SKM-1 treated with dmso at 0.1 percent for 144 hours (cell line): ENCODE results near the gene CCDC7.
"Not testable (repeated sequence)": the region's sequence is repeated elsewhere in the genome, so short reads cannot be mapped to it uniquely, and the experiment has no call there.

ENCODE experiments used
- DNase-seq: peaks from one replicate; lab custom pipeline; 2025; ENCODE audit not compliant: unreplicated experiment; lab: John Stamatoyannopoulos, UW

The CCDC7 gene

GRCh38 chr10:32548208-32548607, 102.3 kb downstream of the CCDC7 start:
- no peak for DNase-seq

GRCh38 chr10:32556783-32557395, 110.9 kb downstream of the CCDC7 start:
- DNase-seq = peak; percentile 3

GRCh38 chr10:32562695-32563094, 116.8 kb downstream of the CCDC7 start:
- DNase-seq = not testable (repeated sequence)

- no peak for DNase-seq
Observed at GRCh38 chr10:32577448-32577847, 131.5 kb downstream of the CCDC7 start.

- no peak for DNase-seq
Observed at GRCh38 chr10:32582946-32583345, 137.0 kb downstream of the CCDC7 start.

GRCh38 chr10:32598022-32598421, 152.1 kb downstream of the CCDC7 start:
- not testable (repeated sequence) for DNase-seq

- DNase-seq = no peak
Observed at GRCh38 chr10:32600317-32600716, 154.4 kb downstream of the CCDC7 start.

- not testable (repeated sequence) for DNase-seq
Observed at GRCh38 chr10:32601562-32601961, 155.6 kb downstream of the CCDC7 start.

- no peak for DNase-seq
Observed at GRCh38 chr10:32605787-32606186, 159.8 kb downstream of the CCDC7 start.

- not testable (repeated sequence) for DNase-seq
Observed at GRCh38 chr10:32610543-32610942, 164.6 kb downstream of the CCDC7 start.

GRCh38 chr10:32616438-32616837, 170.5 kb downstream of the CCDC7 start:
- no peak for DNase-seq

- DNase-seq = no peak
Observed at GRCh38 chr10:32618482-32618881, 172.5 kb downstream of the CCDC7 start.

GRCh38 chr10:32621969-32622368, 176.0 kb downstream of the CCDC7 start:
- DNase-seq = no peak

- DNase-seq = no peak
Observed at GRCh38 chr10:32622409-32622808, 176.5 kb downstream of the CCDC7 start.

- no peak for DNase-seq
Observed at GRCh38 chr10:32627183-32627582, 181.2 kb downstream of the CCDC7 start.

- no peak for DNase-seq
Observed at GRCh38 chr10:32629910-32630309, 184.0 kb downstream of the CCDC7 start.

- no peak for DNase-seq
Observed at GRCh38 chr10:32646535-32646934, 200.6 kb downstream of the CCDC7 start.

GRCh38 chr10:32650246-32650655, 204.3 kb downstream of the CCDC7 start:
- no peak for DNase-seq

GRCh38 chr10:32657430-32657829, 211.5 kb downstream of the CCDC7 start:
- DNase-seq = not testable (repeated sequence)

GRCh38 chr10:32661346-32661745, 215.4 kb downstream of the CCDC7 start:
- DNase-seq = no peak

GRCh38 chr10:32680803-32681557, 235.0 kb downstream of the CCDC7 start:
- no peak for DNase-seq

- DNase-seq = no peak
Observed at GRCh38 chr10:32684291-32684690, 238.4 kb downstream of the CCDC7 start.

GRCh38 chr10:32687116-32687515, 241.2 kb downstream of the CCDC7 start:
- no peak for DNase-seq
